A204.1 (cell line): ENCODE data around the gene RHNO1.
"Not testable (repeated sequence)": the region's sequence is repeated elsewhere in the genome, so short reads cannot be mapped to it uniquely, and the experiment has no call there.

Experiments used
- FAIRE-seq: peaks from 2 replicates; lab custom pipeline; 2012; peaks lifted over from hg19 to GRCh38; lab: Jason Lieb, UNC

Gene RHNO1

GRCh38 chr12:2858944-2859421 lies 18.0 kb upstream of the RHNO1 start:
- no peak for FAIRE-seq

DNA sequence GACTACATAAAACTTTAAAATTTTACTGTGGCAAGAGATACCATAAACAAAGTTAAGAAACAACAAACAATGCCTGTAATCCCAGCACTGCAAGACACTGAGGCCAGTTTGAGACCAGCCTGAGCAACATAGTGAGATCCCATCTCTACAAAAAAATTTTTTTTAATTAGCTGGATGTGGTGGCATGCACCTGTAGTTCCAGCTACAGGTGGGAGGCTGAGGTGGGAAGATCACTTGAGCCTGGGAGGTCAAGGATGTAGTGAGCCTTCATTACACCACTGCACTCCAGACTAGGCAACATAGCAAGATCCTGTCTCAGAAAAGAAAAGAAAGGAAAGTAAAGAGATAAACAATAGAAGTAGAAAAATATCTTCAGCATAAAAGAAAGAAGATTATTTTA lies 16.9 kb upstream of the RHNO1 start:
- no peak for FAIRE-seq

DNA sequence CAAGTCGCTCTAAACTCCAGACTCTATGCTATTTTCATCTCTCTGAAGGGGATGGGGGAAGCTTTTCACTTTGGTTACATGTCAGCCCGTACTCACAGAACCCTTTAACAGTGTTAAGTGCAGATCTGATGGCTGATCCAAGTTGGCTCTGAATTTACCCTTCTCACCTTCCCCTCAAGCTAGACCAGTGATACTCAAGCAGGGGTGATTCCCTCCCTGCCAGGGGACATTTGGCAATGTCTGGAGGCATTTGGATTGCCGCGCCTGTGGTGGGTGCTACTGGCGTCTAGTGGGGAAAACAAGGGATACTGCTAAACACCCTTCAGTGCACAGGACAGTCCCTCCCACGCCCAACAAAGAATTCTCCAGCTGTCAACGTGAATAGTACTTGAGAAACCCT lies 14.1 kb upstream of the RHNO1 start:
- FAIRE-seq: no peak

GRCh38 chr12:2863402-2863801 lies 13.6 kb upstream of the RHNO1 start:
- FAIRE-seq: not testable (repeated sequence)

- FAIRE-seq: no peak
Observed at GRCh38 chr12:2864198-2864597, 12.8 kb upstream of the RHNO1 start.

DNA sequence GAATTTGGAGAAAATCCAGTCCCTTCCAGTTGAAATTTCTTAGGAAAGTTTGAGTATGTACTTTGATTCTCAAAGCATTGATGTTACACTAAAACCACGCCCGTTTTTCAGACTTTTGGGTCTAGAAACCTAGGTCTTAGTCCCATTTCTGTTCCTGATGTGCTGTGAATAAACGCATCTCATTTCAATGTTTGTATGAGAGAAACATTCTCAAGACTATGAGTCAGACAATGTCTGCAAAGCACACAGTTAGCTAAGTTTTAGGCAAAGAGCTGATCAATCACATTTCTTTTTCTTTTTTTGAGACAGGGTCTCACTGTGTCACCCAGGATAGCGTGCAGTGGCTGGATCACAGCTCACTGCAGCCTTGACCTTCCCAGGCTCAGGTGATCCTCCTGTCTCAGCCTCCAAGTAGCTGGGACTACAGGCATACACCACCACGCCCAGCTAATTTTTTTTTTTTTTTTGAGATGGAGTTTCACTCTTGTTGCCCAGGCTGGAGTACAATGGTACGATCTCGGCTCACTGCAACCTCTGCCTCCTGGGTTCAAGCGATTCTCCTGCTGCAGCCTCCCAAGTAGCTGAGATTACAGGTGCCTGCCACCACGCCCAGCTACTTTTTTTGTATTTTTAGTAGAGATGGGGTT lies 7.9 kb upstream of the RHNO1 start:
- not testable (repeated sequence) for FAIRE-seq

DNA sequence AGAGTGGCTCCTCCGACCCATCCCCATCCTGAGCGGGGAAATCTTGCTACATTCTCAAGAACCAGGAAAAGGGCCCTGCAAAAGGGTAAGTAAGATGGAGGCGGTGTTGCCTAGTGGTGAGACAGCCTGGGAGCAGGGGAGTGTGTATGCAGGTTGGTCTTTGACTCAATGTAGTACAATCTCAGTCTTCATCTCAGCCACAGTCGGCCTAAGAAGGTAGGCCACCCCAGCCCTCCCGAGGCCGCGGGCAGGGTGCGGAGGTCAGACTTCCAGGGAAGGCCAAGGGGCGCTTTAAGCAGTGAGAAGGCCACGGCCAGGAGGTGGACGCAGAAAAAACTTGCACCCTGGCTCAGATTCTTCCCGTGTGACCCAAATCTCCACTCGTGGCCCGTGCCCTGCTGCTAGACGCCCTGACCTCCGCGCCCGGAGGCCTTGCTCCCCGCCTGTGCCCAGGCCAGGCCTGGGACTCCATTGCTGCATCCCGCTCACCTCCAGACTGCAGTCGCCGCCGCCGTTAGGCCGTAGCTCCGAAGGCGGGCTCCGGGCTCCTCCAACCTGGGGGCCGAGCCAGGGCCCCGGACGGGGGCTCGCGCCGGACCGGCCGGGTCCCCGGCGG lies 484 bp upstream of the RHNO1 start:
- no peak for FAIRE-seq

- FAIRE-seq: no peak
Observed at GRCh38 chr12:2877953-2878732, 1.1 kb downstream of the RHNO1 start.

DNA sequence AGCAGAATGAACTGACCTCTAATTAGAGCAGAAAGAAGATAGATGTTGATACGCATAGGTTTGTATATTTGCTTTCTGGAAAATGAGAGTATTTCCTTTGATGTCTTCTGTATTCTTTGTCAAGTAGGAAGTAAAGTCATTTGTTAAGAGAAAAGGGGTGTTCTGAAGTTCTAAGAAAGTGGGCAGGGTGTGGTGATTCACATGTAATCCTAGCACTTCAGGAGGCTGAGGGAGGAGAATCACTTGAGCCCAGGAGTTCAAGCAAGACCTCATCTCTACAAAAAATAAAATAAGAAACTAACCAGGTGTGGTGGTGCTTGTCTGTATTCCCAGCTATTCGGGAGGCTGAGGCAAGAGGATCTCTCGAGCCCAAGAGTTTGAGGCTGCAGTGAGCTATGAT lies 2.8 kb downstream of the RHNO1 start:
- FAIRE-seq: no peak

DNA sequence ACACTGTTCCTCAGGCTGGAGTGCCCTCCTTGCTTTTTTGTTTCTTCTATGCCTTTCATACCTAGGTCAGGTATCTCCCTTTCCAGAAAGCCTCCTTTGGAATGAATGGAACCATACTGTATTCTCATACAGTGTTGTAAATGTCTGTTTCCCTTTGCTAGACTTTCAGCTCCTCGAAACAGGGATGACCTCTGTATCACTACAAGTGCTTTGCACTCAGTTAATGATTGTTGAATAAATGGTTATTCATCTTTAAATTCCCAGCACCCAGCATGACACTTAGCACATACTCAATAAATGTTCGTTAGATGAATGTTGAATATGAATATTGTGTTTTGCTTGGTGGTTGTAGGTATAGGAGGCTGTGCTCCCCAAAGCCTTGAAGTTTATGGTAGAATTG lies 7.8 kb downstream of the RHNO1 start:
- no peak for FAIRE-seq

DNA sequence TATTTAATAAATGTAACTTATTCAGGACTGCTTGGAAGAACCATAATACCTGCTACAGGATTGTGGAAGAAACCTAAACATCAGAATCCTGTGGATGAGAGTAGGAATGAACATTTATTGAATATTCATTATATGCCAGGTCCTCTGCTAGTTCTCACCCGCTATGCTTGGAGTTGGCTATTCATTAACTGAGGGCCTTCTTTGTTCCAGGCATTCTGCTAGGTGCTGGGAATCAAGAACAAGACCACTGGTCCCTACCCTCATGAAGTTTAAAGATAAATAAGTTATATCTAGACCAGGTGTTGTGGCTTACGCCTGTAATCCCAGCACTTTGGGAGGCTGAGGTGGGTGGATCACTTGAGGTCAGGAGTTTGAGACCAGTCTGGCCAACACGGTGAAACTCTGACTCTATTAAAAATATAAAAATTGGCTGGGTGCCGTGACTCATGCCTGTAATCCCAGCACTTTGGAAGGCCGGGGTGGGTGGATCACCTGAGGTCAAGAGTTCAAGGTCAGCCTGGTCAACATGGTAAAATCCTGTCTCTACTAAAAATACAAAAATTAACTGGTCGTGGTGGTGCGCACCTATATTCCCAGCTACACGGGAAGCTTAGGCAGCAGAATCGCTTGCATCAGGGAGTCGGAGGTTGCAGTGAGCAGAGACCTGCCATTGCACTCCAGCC lies 9.9 kb downstream of the RHNO1 start:
- no peak for FAIRE-seq

DNA sequence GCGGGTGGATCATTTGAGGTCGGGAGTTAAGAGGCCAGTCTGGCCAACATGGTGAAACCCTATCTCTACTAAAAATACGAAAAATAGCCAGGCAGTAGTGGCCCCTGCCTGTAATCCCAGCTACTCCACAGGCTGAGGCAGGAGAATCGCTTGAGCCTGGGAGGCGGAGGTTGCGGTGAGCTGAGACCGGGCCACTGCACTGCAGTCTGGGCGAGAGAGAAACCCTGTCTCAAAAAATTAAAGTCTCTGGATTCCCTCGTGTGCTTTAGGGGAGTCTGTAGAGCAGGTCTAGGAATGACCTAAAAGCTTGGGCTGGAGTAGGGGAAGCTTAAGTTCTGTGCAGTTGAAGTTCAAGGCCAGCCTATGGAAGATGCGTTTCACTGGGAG lies 13.0 kb downstream of the RHNO1 start:
- FAIRE-seq: no peak

GRCh38 chr12:2890388-2891239 lies 13.6 kb downstream of the RHNO1 start, which contains the start of gene TULP3:
TSS of gene TULP3 (plus strand) at chr12:2890891. CDS start at chr12:2890948, 57 bp downstream.
- peak; percentile 95 for FAIRE-seq

- FAIRE-seq: peak; percentile 83
Observed at GRCh38 chr12:2891240-2892053, 14.4 kb downstream of the RHNO1 start.

DNA sequence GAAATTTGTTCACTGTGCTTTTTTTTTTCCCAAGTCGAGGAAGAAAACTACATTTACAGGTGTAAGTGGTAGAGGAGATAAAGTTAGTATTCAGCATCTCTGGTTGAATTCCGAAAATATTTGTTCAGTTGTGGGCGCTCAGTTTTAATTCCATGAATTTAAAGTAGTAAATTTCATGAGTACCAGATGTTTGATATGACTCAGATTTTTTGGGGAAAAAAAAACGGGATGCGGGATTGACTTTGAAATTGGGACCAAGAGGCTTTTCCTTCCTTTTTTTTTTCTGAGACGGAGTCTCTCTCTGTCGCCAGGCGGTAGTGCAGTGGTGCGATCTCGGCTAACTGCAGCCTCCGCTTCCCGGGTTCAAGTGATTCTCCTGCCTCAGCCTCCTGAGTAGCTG lies 15.2 kb downstream of the RHNO1 start:
- no peak for FAIRE-seq

- no peak for FAIRE-seq
Observed at GRCh38 chr12:2893007-2893406, 16.0 kb downstream of the RHNO1 start.

DNA sequence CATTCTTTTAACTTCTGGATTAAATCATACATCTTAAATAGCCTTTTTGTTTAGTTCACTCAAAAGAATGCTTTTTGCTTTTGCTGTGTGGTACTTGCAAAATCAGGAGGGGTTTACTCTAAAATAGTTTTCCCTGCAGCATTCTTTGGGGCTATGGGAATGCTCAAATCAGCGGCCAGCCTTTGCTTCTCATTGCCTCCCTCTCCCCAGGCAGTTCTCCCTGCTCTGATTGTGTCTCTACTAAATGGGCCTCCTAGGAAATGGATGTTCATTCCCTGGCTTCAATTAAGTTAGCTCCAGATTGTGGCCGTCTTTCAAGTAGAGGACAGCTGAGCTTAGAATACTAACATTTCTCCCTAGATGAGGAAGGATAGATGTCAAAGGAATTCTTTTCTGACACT lies 18.0 kb downstream of the RHNO1 start:
- FAIRE-seq: no peak

DNA sequence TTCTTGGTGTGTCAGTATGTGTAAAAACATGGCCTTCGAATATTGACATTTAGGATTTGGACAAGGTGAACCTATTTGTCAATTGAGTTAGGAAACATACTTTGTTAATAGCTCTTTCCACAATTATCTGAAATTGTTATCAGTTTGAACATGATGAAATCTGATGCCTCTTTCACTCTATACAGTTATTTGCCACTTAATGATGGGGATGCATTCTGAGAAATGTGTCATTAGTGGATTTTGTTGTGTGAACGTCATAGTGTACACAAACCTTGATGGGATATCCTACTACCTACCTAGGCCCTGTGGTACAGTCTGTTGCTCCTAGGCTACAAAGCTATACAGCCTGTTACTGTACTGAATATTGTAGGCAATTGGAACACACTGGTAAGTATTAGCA lies 18.5 kb downstream of the RHNO1 start:
- no peak for FAIRE-seq

DNA sequence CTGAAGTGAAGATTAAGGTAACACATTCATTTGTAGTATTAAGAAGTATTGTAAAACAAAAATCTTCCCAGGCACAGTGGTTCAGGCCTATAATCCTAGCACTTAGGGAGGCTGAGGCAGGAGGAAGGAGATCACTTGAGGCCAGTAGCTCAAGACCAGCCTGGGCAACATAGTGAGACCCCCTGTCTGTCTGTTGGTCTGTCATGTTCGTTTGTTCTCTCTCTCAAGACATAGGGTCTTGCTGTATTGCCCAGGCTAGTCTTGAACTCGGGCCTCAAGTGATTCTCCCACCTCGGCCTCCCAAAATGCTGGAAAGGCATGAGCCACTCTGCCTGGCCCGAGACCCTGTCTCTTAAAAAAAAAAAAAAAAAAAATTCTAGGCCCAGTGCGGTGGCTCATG lies 20.4 kb downstream of the RHNO1 start:
- FAIRE-seq: no peak

- no peak for FAIRE-seq
Observed at GRCh38 chr12:2900642-2901041, 23.6 kb downstream of the RHNO1 start.
